ENCODE results near the gene ATRNL1.

Gene ATRNL1

DNA sequence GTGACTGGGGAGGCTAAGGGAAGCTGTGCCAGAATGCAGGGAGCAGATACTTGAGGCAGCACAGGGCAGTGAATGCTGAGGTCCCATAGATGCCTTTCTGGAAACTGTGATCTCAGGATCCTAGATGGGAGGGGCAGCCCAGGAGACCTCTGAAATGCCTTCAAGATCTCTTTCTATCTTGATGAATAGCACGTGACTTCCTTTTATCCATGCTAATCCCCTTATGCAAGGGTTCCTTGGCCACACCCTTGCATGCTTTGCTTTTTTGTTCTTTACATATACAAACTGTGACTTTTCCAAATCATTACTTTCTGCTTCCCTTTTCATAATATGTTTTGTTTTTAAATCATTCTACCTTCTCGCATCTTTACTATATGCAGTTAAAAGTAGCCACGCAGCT is 14.7 kb downstream of the ATRNL1 start:
- Histone ChIP-seq H3K79me2 (ENCODE audit: insufficient read depth, low read length) (no peaks in the 10 kb centered on the region), H3K4me2 (ENCODE audit: low read length) (no peak overlapping the region), H3K36me3 (ENCODE audit: insufficient read depth, low read length) (no peaks in the 10 kb centered on the region), H4K20me1 (ENCODE audit: insufficient read depth, low read length) (no peaks in the 10 kb centered on the region), H3K4me1 (ENCODE audit: insufficient read depth, low read length, severe bottlenecking) (no peaks in the 10 kb centered on the region), H3K27ac (ENCODE audit: low read depth, low read length, poor library complexity, severe bottlenecking) (no peak overlapping the region), H3K9me2 (ENCODE audit: low read depth, low read length) (no peaks in the 10 kb centered on the region), H3K27me3 (ENCODE audit: insufficient read depth, low read length) (no peaks in the 10 kb centered on the region), H3K9ac (ENCODE audit: low read length) (no peak overlapping the region), H3K9me3 (ENCODE audit: low read length) (peaks cover 2% of the 10 kb centered on the region; the same call in 1 of the 2 replicates), H2AFZ (ENCODE audit: low read length) (no peak overlapping the region), H3F3A (ENCODE audit: insufficient read depth, low read length) (no peaks in the 10 kb centered on the region), H3K4me3 (ENCODE audit: low read depth, low read length, poor library complexity, severe bottlenecking) (no peak overlapping the region)
- TF ChIP-seq CTCF (IDR thresholded peaks at IDR 0.05; ENCODE audit: low read length) (no peak), EZH2 (IDR thresholded peaks at IDR 0.05; ENCODE audit: borderline replicate concordance, low read length) (no peak)

DNA sequence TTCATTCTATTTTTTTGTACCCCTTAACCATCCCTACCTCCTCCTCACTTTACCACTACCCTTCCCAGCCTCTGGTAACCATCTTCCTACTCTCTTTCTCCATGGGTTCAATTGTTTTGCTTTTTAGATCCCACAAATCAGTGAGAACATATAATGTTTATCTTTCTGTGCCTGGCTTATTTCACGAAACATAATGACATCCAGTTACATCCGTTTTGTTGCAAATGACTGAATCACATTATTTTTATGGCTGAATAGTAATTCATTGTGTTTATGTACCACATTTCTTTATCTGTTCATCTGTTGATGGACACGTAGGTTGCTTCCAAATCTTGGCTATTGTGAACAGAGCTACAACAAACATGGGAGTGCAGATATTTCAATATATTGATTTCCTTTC is 24.1 kb downstream of the ATRNL1 start:
- no peak overlapping the region for H2AFZ ChIP-seq (ENCODE audit: low read length)
- no peak overlapping the region for H3K4me3 ChIP-seq (ENCODE audit: low read depth, low read length, poor library complexity, severe bottlenecking)
- no peaks in the 10 kb centered on the region for H3K79me2 ChIP-seq (ENCODE audit: insufficient read depth, low read length)
- no peaks in the 10 kb centered on the region for H3K9me2 ChIP-seq (ENCODE audit: low read depth, low read length)
- H3K9me3 ChIP-seq (ENCODE audit: low read length), result no peaks in the 10 kb centered on the region
- no peaks in the 10 kb centered on the region for H3K27me3 ChIP-seq (ENCODE audit: insufficient read depth, low read length)
- no peak overlapping the region for H3K9ac ChIP-seq (ENCODE audit: low read length)
- H3K27ac ChIP-seq (ENCODE audit: low read depth, low read length, poor library complexity, severe bottlenecking), result no peak overlapping the region
- H3K4me2 ChIP-seq (ENCODE audit: low read length), result no peak overlapping the region
- no peak for TF ChIP-seq CTCF (IDR thresholded peaks at IDR 0.05; ENCODE audit: low read length)
- no peak for TF ChIP-seq EZH2 (IDR thresholded peaks at IDR 0.05; ENCODE audit: borderline replicate concordance, low read length)
- no peaks in the 10 kb centered on the region for H3K36me3 ChIP-seq (ENCODE audit: insufficient read depth, low read length)
- H3F3A ChIP-seq (ENCODE audit: insufficient read depth, low read length), result no peaks in the 10 kb centered on the region
- H4K20me1 ChIP-seq (ENCODE audit: insufficient read depth, low read length), result no peaks in the 10 kb centered on the region
- H3K4me1 ChIP-seq (ENCODE audit: insufficient read depth, low read length, severe bottlenecking), result no peaks in the 10 kb centered on the region

GRCh38 chr10:115118346-115118745 is 25.2 kb downstream of the ATRNL1 start:
- no peak overlapping the region for H3K9ac ChIP-seq (ENCODE audit: low read length)
- no peaks in the 10 kb centered on the region for H3K27me3 ChIP-seq (ENCODE audit: insufficient read depth, low read length)
- H3K4me1 ChIP-seq (ENCODE audit: insufficient read depth, low read length, severe bottlenecking), result no peaks in the 10 kb centered on the region
- no peaks in the 10 kb centered on the region for H3K9me2 ChIP-seq (ENCODE audit: low read depth, low read length)
- no peak overlapping the region for H3K27ac ChIP-seq (ENCODE audit: low read depth, low read length, poor library complexity, severe bottlenecking)
- H4K20me1 ChIP-seq (ENCODE audit: insufficient read depth, low read length), result no peaks in the 10 kb centered on the region
- H3K4me2 ChIP-seq (ENCODE audit: low read length), result no peak overlapping the region
- H2AFZ ChIP-seq (ENCODE audit: low read length), result no peak overlapping the region
- TF ChIP-seq EZH2 (IDR thresholded peaks at IDR 0.05; ENCODE audit: borderline replicate concordance, low read length) (no peak), CTCF (IDR thresholded peaks at IDR 0.05; ENCODE audit: low read length) (no peak)
- H3K79me2 ChIP-seq (ENCODE audit: insufficient read depth, low read length), result no peaks in the 10 kb centered on the region
- no peaks in the 10 kb centered on the region for H3K36me3 ChIP-seq (ENCODE audit: insufficient read depth, low read length)
- H3K9me3 ChIP-seq (ENCODE audit: low read length), result no peaks in the 10 kb centered on the region
- H3K4me3 ChIP-seq (ENCODE audit: low read depth, low read length, poor library complexity, severe bottlenecking), result no peak overlapping the region
- H3F3A ChIP-seq (ENCODE audit: insufficient read depth, low read length), result no peaks in the 10 kb centered on the region

Data from OCI-LY1 (cell line).